ENCODE data around the gene POLR2L. TPM values are rescaled to one million over a fixed set of nuclear protein-coding genes. Genes with fewer than 3 reads are reported as not detected.

POLR2L gene
- total RNA-seq, 1 experiment from 2014 or later, result 211 TPM

DNA sequence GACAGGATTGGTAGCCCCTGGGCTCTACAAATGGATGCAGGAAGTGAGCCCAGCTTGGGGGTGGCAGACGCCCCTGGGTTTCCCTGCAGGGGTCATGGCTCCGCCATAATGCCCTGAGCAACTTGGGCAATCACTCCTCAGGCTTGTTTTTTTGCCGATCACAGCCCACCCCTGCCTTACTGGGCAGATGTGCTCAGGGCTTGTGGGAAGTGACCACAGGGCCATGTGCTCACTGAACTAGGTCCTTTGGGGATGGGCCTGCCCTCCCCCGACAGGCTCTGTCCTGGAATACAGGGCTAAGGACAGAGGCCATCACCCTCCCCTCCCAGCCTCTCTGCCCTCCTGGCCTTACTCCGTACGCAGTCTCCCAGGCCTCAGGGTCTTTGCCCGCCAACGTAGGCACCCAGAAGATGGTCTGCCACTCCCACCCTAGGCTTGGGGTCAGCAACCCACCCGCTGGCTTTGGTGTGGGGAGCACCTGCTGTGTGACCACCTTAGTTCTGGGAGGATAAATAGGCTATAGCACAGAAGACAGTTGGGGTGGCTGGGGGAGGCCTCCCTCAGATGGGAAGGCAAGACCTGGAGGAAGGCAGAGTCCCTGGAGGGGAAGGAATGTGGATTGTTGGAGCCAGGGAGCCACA lies 28.8 kb downstream of the POLR2L start:
- H3K79me2 ChIP-seq (ENCODE audit: insufficient read depth, low read length), result peaks cover 41% of the 10 kb centered on the region
- intact Hi-C loops (cut with micrococcal nuclease), result no loop called here
- peaks cover 14 to 48% of the 10 kb centered on the region in 2 experiments for H3K4me1 ChIP-seq (ENCODE audit: control insufficient read depth in 1 of 2, insufficient read depth in 2 of 2, low read length in 2 of 2)
- H2AFZ ChIP-seq (ENCODE audit: low read depth, low read length, poor library complexity, severe bottlenecking), result no peak overlapping the region
- CTCF ChIA-PET, result no interaction called here
- ATAC-seq, result peak; percentile 3; the same call in 1 of the 2 replicates
- H3K36me3 ChIP-seq (ENCODE audit: control insufficient read depth in 1 of 2, insufficient read depth in 2 of 2, low read length in 2 of 2), result peaks cover 21 to 38% of the 10 kb centered on the region in 2 experiments
- no peaks in the 10 kb centered on the region for H3K9me3 ChIP-seq (ENCODE audit: control insufficient read depth in 1 of 2, insufficient read depth in 1 of 2, low read depth in 1 of 2, low read length in 2 of 2)
- BruUV-seq (replicated peaks), result no TSS peak
- RAD21 ChIA-PET (ENCODE audit: low non-redundant PET in 1 of 2, low total read pairs in 2 of 2, uncharacterized antibody in 2 of 2, unreplicated experiment in 2 of 2), result no interaction called here
- no peaks in the 10 kb centered on the region for H3K9me2 ChIP-seq (ENCODE audit: insufficient read depth)
- H3K9ac ChIP-seq (ENCODE audit: low read length), result peak overlapping the region; percentile 14; the same call in 1 of the 2 replicates
- no peak for DNase-seq (ENCODE audit: low read depth, low spot score)
- H3K27me3 ChIP-seq (ENCODE audit: insufficient read depth, low read length), result no peaks in the 10 kb centered on the region
- TF ChIP-seq FOSL1 (IDR thresholded peaks at IDR 0.05; ENCODE audit: low read depth), result no peak
- TF ChIP-seq, protein P1, sequence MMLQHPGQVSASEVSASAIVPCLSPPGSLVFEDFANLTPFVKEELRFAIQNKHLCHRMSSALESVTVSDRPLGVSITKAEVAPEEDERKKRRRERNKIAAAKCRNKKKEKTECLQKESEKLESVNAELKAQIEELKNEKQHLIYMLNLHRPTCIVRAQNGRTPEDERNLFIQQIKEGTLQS (IDR thresholded peaks at IDR 0.05), result no peak
- TF ChIP-seq SP1 (IDR thresholded peaks at IDR 0.05; ENCODE audit: low read depth), result no peak
- peak; percentile 51 for TF ChIP-seq POLR2AphosphoS5 (IDR thresholded peaks at IDR 0.05; ENCODE audit: low read depth, low read length)
- no peak overlapping the region for H3K4me3 ChIP-seq (replicated peaks in 1 of 2; ENCODE audit: low read depth in 1 of 2, low read length in 2 of 2)
- POLR2A ChIA-PET, result no interaction called here
- H3K4me2 ChIP-seq (ENCODE audit: low read length), result no peak overlapping the region
- H3K27ac ChIP-seq (ENCODE audit: low read depth, low read length), result peak overlapping the region; percentile 93
- peaks cover 17% of the 10 kb centered on the region; the same call in 1 of the 2 replicates for H4K20me1 ChIP-seq (ENCODE audit: insufficient read depth)

DNA sequence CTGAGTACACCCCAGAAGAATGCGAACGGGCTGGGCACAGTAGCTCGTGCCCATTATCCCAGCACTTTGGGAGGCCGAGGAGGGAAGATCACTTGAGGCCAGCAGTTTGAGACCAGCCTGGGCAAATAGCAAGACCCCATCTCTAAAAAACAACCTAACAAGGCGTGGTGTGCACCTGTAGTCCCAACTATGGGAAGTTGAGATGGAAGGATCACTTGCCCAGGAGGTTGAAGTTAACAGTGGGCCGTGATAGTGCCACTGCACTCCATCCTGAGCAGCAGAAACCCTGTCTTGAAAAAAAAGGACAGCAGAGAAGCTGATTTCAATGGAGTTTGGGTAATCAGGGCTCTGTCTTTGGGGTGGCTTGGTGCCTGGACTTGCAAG lies 29.3 kb downstream of the POLR2L start:
- H3K36me3 ChIP-seq (ENCODE audit: control insufficient read depth in 1 of 2, insufficient read depth in 2 of 2, low read length in 2 of 2), result peaks cover 21 to 38% of the 10 kb centered on the region in 2 experiments
- ATAC-seq (no peak), DNase-seq (ENCODE audit: low read depth, low spot score) (no peak)
- peaks cover 46% of the 10 kb centered on the region for H3K79me2 ChIP-seq (ENCODE audit: insufficient read depth, low read length)
- no peaks in the 10 kb centered on the region for H3K9me2 ChIP-seq (ENCODE audit: insufficient read depth)
- ChIA-PET POLR2A (no interaction called here), RAD21 (ENCODE audit: low non-redundant PET in 1 of 2, low total read pairs in 2 of 2, uncharacterized antibody in 2 of 2, unreplicated experiment in 2 of 2) (no interaction called here), CTCF (no interaction called here)
- no peak overlapping the region for H3K9ac ChIP-seq (ENCODE audit: low read length)
- no peak overlapping the region for H2AFZ ChIP-seq (ENCODE audit: low read depth, low read length, poor library complexity, severe bottlenecking)
- H3K4me2 ChIP-seq (ENCODE audit: low read length), result 0 out of 2 replicates have a peak overlapping the region, but pooled peaks have one; percentile 88
- BruUV-seq (replicated peaks), result no TSS peak
- H4K20me1 ChIP-seq (ENCODE audit: insufficient read depth), result peaks cover 17% of the 10 kb centered on the region; the same call in 1 of the 2 replicates
- TF ChIP-seq SRF (IDR thresholded peaks at IDR 0.05; ENCODE audit: low read depth), result no peak
- TF ChIP-seq, protein P2, sequence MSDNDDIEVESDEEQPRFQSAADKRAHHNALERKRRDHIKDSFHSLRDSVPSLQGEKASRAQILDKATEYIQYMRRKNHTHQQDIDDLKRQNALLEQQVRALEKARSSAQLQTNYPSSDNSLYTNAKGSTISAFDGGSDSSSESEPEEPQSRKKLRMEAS (IDR thresholded peaks at IDR 0.05), result no peak
- TF ChIP-seq, protein P3, sequence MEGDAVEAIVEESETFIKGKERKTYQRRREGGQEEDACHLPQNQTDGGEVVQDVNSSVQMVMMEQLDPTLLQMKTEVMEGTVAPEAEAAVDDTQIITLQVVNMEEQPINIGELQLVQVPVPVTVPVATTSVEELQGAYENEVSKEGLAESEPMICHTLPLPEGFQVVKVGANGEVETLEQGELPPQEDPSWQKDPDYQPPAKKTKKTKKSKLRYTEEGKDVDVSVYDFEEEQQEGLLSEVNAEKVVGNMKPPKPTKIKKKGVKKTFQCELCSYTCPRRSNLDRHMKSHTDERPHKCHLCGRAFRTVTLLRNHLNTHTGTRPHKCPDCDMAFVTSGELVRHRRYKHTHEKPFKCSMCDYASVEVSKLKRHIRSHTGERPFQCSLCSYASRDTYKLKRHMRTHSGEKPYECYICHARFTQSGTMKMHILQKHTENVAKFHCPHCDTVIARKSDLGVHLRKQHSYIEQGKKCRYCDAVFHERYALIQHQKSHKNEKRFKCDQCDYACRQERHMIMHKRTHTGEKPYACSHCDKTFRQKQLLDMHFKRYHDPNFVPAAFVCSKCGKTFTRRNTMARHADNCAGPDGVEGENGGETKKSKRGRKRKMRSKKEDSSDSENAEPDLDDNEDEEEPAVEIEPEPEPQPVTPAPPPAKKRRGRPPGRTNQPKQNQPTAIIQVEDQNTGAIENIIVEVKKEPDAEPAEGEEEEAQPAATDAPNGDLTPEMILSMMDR (IDR thresholded peaks at IDR 0.05 in 2 of 3, conservative IDR thresholded peaks at IDR 0.05 in 1 of 3; ENCODE audit: borderline replicate concordance in 1 of 3, insufficient read depth in 1 of 3, low read depth in 2 of 3, low read length in 2 of 3), result no peak
- intact Hi-C loops (cut with micrococcal nuclease), result no loop called here
- H3K4me1 ChIP-seq (ENCODE audit: control insufficient read depth in 1 of 2, insufficient read depth in 2 of 2, low read length in 2 of 2), result peaks cover 10 to 48% of the 10 kb centered on the region in 2 experiments
- no peak overlapping the region for H3K4me3 ChIP-seq (replicated peaks in 1 of 2; ENCODE audit: low read depth in 1 of 2, low read length in 2 of 2)
- no peaks in the 10 kb centered on the region for H3K9me3 ChIP-seq (ENCODE audit: control insufficient read depth in 1 of 2, insufficient read depth in 1 of 2, low read depth in 1 of 2, low read length in 2 of 2)
- H3K27ac ChIP-seq (ENCODE audit: low read depth, low read length), result peak overlapping the region; percentile 93
- H3K27me3 ChIP-seq (ENCODE audit: insufficient read depth, low read length), result no peaks in the 10 kb centered on the region
